HG03095 (cell line): Measurements from ENCODE around the gene ATP5PO.
"Not testable (repeated sequence)": the region's sequence is repeated elsewhere in the genome, so short reads cannot be mapped to it uniquely, and the experiment has no call there.

Source experiments
- ATAC-seq: cut with Tn5 transposase; IDR thresholded peaks from one replicate; pipeline ENCODE4 v1.9.1; 2021; ENCODE audit warnings: moderate library complexity; ENCODE audit not compliant: unreplicated experiment

ATP5PO gene

GRCh38 chr21:33872881-33873515 lies 42.6 kb downstream of the ATP5PO start:
- ATAC-seq: no peak

- ATAC-seq: no peak
Observed at GRCh38 chr21:33871171-33871570, 44.4 kb downstream of the ATP5PO start.

GRCh38 chr21:33870768-33871167 lies 44.8 kb downstream of the ATP5PO start:
- no peak for ATAC-seq

GRCh38 chr21:33869873-33870272 lies 45.7 kb downstream of the ATP5PO start:
- ATAC-seq: no peak

GRCh38 chr21:33867868-33868267 lies 47.7 kb downstream of the ATP5PO start:
- ATAC-seq: not testable (repeated sequence)

- ATAC-seq: no peak
Observed at GRCh38 chr21:33866826-33867225, 48.8 kb downstream of the ATP5PO start.

GRCh38 chr21:33865996-33866575 lies 49.5 kb downstream of the ATP5PO start:
- ATAC-seq: no peak

GRCh38 chr21:33865176-33865575 lies 50.4 kb downstream of the ATP5PO start:
- no peak for ATAC-seq

GRCh38 chr21:33864150-33864549 lies 51.5 kb downstream of the ATP5PO start:
- no peak for ATAC-seq

GRCh38 chr21:33863191-33863590 lies 52.4 kb downstream of the ATP5PO start:
- not testable (repeated sequence) for ATAC-seq

- no peak for ATAC-seq
Observed at GRCh38 chr21:33861125-33861524, 54.5 kb downstream of the ATP5PO start.

GRCh38 chr21:33860332-33860879 lies 55.2 kb downstream of the ATP5PO start:
- no peak for ATAC-seq

GRCh38 chr21:33859373-33860102 lies 56.1 kb downstream of the ATP5PO start:
- no peak for ATAC-seq

- ATAC-seq: no peak
Observed at GRCh38 chr21:33858667-33859372, 56.8 kb downstream of the ATP5PO start.

- no peak for ATAC-seq
Observed at GRCh38 chr21:33857846-33858666, 57.5 kb downstream of the ATP5PO start.

- no peak for ATAC-seq
Observed at GRCh38 chr21:33856893-33857527, 58.6 kb downstream of the ATP5PO start.

GRCh38 chr21:33855190-33855589 lies 60.4 kb downstream of the ATP5PO start:
- ATAC-seq: no peak

GRCh38 chr21:33854604-33855003 lies 61.0 kb downstream of the ATP5PO start:
- ATAC-seq: no peak
